ENCODE data around the gene FAM107B. TPM values are rescaled to one million over a fixed set of nuclear protein-coding genes. Genes with fewer than 3 reads are reported as not detected.
"Not testable (repeated sequence)": the region's sequence is repeated elsewhere in the genome, so short reads cannot be mapped to it uniquely, and the experiment has no call there.

Gene FAM107B
- polyA plus RNA-seq, 3 donors: 90.6 to 121 (median 117) TPM

- DNase-seq (ENCODE audit: extremely low read depth in 1 of 11, low read depth in 9 of 11, low spot score in 4 of 11): no peak
These were observed 92.9 kb downstream of the FAM107B start for GRCh38 chr10:14681802-14682201.

GRCh38 chr10:14681305-14681704, 93.4 kb downstream of the FAM107B start:
- DNase-seq (ENCODE audit: extremely low read depth in 1 of 11, low read depth in 9 of 11, low spot score in 4 of 11): no peak

DNA sequence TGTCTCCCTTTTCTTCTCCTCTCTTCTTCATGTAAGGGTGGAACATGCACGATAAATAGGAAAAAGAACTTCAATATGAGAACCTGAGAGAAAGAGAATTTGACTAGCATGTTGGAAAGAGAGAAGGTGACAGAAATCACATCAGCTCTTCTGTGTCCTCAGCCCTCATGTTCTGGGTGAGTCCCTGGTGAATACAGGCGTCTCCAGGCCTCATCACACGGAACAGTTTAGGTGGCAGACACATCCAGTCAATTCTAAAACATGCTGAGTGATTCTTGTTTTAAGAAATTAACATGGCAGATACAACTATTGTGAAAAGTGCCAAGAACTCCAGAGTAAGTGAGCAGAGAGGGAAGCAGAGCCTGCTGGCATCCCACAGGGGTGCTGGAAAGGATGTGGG, 96.1 kb downstream of the FAM107B start:
- DNase-seq (ENCODE audit: extremely low read depth in 1 of 11, low read depth in 9 of 11, low spot score in 4 of 11): no peak

- DNase-seq (ENCODE audit: extremely low read depth in 1 of 11, low read depth in 9 of 11, low spot score in 4 of 11): no peak
These were observed 98.0 kb downstream of the FAM107B start for GRCh38 chr10:14676732-14677131.

GRCh38 chr10:14674376-14675050, 100.2 kb downstream of the FAM107B start:
- DNase-seq (ENCODE audit: extremely low read depth in 1 of 11, low read depth in 9 of 11, low spot score in 4 of 11): peak in 7 of 11 donors; percentile 36 to 74 (median 59)

GRCh38 chr10:14673189-14673861, 101.4 kb downstream of the FAM107B start:
- DNase-seq (ENCODE audit: extremely low read depth in 1 of 11, low read depth in 9 of 11, low spot score in 4 of 11): no peak

- no peak for DNase-seq (ENCODE audit: extremely low read depth in 1 of 11, low read depth in 9 of 11, low spot score in 4 of 11)
These were observed 103.3 kb downstream of the FAM107B start for GRCh38 chr10:14671386-14671831.

- DNase-seq (ENCODE audit: extremely low read depth in 1 of 11, low read depth in 9 of 11, low spot score in 4 of 11): peak in 3 of 11 donors; percentile 40 to 60 (median 57)
These were observed 104.0 kb downstream of the FAM107B start for GRCh38 chr10:14670551-14671240.

GRCh38 chr10:14669576-14669975, 105.1 kb downstream of the FAM107B start:
- no peak for DNase-seq (ENCODE audit: extremely low read depth in 1 of 11, low read depth in 9 of 11, low spot score in 4 of 11)

DNA sequence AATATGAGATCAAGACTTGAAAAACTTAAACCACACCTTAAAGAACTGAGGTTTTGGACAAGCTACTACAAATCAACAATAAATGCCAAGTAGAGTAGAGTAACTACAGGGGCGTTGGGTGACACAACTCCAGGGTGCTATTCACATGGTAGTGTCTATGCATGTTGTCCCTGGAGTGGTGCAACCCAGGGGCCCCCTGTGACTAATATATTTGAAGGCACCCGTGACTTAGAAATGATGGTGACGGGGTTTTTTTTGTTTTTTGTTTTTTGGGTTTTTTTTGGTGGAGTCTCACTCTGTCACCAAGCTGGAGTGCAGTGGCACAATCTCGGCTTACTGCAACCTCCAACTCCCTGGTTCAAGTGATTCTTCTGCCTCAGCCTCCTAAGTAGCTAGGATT, 106.9 kb downstream of the FAM107B start:
- DNase-seq (ENCODE audit: extremely low read depth in 1 of 11, low read depth in 9 of 11, low spot score in 4 of 11): no peak

- no peak for DNase-seq (ENCODE audit: extremely low read depth in 1 of 11, low read depth in 9 of 11, low spot score in 4 of 11)
These were observed 107.4 kb downstream of the FAM107B start for GRCh38 chr10:14667280-14667679.

- DNase-seq (ENCODE audit: extremely low read depth in 1 of 11, low read depth in 9 of 11, low spot score in 4 of 11): no peak
These were observed 108.5 kb downstream of the FAM107B start for GRCh38 chr10:14665865-14666857.

DNA sequence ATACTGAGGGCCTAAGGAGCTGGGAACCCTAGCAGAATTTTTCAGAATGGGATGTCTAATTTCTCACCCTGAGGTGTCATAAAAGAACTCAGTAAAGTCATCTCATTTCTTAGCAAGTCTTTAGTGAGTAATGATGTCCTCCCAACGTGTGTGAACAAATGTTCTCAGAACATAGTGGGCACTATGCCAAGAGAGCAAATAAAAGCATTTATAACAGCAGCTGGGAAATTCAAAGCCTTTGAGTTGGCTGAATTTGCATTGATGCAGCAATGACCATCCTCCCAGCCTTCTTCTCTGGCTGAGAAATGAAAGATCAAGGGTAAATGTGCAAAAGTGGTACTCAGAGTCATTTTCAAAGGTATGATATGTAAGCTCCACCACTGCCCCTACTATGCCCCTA, 109.4 kb downstream of the FAM107B start:
- no peak for DNase-seq (ENCODE audit: extremely low read depth in 1 of 11, low read depth in 9 of 11, low spot score in 4 of 11)

GRCh38 chr10:14664345-14664744, 110.4 kb downstream of the FAM107B start:
- DNase-seq (ENCODE audit: extremely low read depth in 1 of 11, low read depth in 9 of 11, low spot score in 4 of 11): no peak

- DNase-seq (ENCODE audit: extremely low read depth in 1 of 11, low read depth in 9 of 11, low spot score in 4 of 11): no peak
These were observed 112.9 kb downstream of the FAM107B start for GRCh38 chr10:14661818-14662217.

GRCh38 chr10:14660831-14661230, 113.9 kb downstream of the FAM107B start:
- no peak for DNase-seq (ENCODE audit: extremely low read depth in 1 of 11, low read depth in 9 of 11, low spot score in 4 of 11)

DNA sequence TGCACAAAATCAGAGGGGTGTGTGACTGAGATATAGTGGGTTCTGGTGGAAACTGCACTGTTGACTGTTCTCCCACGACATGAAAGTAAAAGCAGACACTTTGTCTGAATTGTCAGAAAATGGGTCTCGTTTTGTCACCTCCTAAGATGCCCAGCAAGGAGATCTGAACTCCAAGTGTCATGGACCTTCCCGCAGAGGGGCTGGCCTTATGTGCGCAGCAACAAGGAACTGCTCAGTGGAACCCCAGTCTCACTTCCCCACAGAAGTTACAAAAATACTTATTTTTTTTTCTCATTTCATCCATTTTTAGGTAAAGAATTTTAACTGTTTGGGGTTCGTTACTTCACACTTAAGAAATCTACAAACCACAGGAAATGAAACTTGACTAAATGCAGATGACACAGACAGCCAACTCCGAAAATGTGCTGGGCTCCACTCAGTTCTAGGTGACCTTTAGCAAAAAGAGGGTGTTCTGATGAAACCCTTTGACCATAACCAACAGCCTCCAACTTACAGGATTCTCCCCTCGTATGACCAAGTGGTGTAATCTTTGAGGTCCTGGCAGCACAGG, 115.0 kb downstream of the FAM107B start:
- no peak for DNase-seq (ENCODE audit: extremely low read depth in 1 of 11, low read depth in 9 of 11, low spot score in 4 of 11)

DNA sequence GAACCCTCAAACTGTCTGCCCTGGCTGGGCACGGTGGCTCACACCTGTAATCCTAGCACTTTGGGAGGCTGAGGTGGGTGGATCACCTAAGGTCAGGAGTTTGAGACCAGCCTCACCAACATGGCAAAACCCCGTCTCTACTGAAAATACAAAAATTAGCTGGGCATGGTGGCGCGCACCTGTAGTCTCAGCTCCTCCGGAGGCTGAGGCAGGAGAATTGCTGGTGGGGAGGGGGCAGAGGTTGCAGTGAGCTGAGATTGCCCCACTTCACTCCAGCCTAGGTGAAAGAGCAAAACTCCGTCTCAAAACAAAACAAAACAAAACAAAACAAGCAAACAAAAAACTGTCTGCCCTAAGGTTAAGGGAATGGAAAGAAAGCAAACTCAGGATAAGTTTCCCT, 115.6 kb downstream of the FAM107B start:
- DNase-seq (ENCODE audit: extremely low read depth in 1 of 11, low read depth in 9 of 11, low spot score in 4 of 11): not testable (repeated sequence)
